GM19324 (cell line): ENCODE results near the gene RPP14.
"Not testable (repeated sequence)": the region's sequence is repeated elsewhere in the genome, so short reads cannot be mapped to it uniquely, and the experiment has no call there.

ENCODE experiments used
- ATAC-seq: cut with Tn5 transposase; IDR thresholded peaks from one replicate; pipeline ENCODE4 v1.9.1; 2021; ENCODE audit warnings: mild to moderate bottlenecking, moderate library complexity; ENCODE audit not compliant: unreplicated experiment, low FRiP score

The RPP14 gene

GRCh38 chr3:58329922-58330413, 23.9 kb downstream of the RPP14 start:
- ATAC-seq = no peak

DNA sequence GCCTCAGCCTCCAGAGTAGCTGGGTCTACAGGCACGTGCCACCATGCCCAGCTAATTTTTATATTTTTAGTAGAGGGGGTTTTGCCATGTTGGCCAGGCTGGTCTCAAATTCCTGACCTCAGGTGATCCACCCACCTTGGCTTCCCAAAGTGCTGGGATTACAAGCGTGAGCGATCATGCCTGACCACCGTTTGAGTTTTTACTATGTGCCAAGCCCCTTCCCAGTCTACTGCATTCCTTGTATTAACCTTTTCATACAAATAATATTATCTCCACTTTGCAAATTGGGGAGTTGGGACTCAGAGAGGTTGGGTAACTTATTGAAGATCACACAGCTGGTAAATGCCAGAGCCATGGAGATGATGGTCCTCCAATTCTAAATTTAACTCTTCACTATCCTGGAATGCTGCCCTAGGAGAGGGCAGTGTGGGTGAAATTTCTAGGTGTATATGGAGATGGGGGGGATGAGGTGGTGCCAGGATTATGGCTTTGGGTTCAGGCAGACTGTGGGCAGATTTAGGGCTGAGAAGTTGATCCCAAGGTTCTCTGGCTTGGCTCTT, 25.6 kb downstream of the RPP14 start:
- no peak for ATAC-seq

- ATAC-seq = peak; percentile 93
Measured at GRCh38 chr3:58332575-58333188, 26.6 kb downstream of the RPP14 start, which contains the start of gene PXK. TSS of gene PXK (plus strand) at chr3:58332892. CDS start at chr3:58332989, 97 bp downstream.

GRCh38 chr3:58333206-58334012, 27.4 kb downstream of the RPP14 start:
- ATAC-seq = peak; percentile 31

- no peak for ATAC-seq
Measured at GRCh38 chr3:58334013-58334321, 27.9 kb downstream of the RPP14 start.

DNA sequence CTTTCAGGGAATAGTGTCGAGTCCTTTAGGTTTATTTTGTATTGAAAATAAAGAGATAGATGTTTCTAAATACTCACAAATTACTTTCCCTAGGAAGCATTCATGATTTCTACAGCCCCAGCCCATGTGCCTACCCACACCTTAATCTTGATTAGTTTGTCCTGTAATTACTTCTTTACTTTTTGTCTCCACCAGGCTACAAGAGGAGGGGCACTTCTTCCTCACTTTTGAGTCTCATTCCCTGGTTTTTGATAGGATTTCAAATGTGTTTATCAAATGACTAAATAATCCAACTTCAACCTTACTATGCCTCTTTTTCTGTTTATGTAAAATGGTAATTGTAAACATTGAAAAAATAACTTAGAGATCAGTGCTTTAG, 28.4 kb downstream of the RPP14 start:
- no peak for ATAC-seq

DNA sequence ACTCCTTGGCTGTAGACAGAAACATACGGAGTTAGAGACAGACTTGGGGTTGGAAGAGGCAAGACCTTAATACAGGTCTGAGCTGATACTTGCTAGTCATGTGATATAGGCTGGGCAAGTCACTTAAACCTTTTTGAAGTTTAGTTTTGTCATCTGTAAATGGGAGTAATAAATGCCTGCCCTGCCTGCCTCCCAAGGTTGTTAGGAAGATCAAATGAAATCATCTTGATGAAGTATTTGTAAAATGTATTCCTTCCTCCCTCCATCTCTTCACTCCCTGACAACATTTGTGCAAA, 29.6 kb downstream of the RPP14 start:
- ATAC-seq = no peak

DNA sequence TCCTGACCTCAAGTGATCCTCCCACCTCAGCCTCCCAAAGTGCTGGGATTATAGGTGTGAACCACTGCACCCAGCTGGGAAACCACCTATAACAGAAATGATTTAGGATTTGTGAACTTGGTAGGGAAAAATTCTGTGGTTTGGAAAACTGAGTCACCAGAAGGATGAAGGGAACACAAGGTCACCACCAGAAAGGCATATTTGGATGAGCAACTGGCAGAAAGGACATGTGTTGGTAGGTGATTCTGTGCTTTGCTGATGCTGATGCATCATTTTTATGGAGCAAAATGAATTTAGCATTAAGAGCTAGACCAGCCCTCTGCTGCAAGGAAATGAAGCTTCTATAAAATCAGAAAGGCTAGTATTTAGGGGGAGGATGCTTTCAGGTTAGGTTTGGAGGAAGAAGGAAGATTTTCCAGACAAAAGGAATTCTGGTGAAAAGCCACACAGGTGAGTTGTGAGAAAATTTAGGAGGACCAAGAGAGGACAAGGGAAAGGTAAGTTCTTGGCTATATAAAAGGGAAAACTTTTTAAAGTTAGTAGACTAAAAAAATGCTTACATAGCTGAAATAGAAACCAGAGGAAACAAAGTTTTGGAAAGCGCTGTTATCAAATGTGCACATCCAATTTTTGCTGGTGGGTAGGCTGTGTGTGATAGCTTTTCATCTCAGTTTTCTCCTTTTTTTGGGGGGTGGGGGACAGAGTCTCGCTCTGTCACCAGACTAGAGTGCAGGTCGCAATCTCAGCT, 30.3 kb downstream of the RPP14 start:
- ATAC-seq = no peak

DNA sequence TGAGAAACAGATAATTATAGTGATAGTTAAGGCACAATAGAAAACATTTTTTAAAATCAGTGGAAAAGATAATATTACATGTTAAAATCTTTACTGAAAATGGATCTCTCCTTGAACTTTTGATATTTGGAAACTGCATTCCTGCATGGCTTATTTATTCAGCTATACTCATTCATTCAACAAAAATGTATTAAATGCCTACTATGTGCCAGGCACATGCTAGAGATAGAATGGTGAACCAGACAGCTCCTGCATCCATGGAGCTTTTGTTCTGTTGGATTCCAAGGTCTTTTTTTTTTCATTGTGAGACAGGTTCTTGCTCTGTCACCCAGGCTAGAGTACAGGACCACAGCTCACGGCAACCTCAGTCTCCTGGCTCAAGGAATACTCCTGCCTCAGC, 31.1 kb downstream of the RPP14 start:
- no peak for ATAC-seq

DNA sequence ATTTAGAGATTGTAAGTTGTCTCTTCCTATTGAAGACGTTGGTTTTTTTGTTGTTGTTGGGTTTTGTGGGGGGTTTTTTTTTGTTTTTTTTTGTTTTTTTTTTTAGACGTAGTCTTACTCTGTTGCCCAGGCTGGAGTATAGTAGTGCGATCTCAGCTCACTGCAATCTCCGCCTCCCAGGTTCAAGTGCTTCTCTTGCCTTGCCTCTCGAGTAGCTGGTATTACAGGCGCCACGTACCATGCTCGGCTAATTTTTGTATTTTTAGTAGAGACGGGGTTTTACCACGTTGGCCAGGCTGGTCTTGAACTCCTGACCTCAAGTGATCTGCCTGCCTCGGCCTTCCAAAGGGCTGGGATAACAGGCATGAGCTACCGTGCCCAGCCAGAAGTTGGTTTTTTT, 33.1 kb downstream of the RPP14 start:
- ATAC-seq = not testable (repeated sequence)

GRCh38 chr3:58340594-58341244, 34.7 kb downstream of the RPP14 start:
- ATAC-seq = no peak

GRCh38 chr3:58341376-58341775, 35.3 kb downstream of the RPP14 start:
- no peak for ATAC-seq

GRCh38 chr3:58342676-58343075, 36.6 kb downstream of the RPP14 start:
- ATAC-seq = no peak

GRCh38 chr3:58345457-58345856, 39.4 kb downstream of the RPP14 start:
- no peak for ATAC-seq

- no peak for ATAC-seq
Measured at GRCh38 chr3:58346368-58346767, 40.3 kb downstream of the RPP14 start.

GRCh38 chr3:58347984-58348383, 41.9 kb downstream of the RPP14 start:
- no peak for ATAC-seq

GRCh38 chr3:58349792-58350626, 44.0 kb downstream of the RPP14 start:
- peak; percentile 84 for ATAC-seq

DNA sequence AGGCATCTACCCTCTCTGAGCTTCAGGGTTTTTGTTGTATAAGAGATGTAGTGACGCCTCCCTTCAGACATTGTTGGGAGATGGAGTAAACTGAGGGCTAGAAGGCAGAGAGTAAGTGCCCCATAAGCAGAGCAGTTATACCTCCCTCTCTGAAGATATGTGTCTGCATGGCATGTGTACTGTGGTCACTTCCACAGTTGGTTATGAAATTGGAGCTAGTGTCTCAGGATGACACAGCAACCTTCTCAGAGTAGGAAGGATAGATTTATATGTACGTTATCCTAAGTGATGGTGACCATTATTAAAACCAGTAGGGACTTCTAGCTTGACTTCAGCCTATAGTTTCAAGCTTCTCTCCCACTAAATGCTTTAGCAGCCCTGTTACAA, 44.6 kb downstream of the RPP14 start:
- ATAC-seq = no peak

DNA sequence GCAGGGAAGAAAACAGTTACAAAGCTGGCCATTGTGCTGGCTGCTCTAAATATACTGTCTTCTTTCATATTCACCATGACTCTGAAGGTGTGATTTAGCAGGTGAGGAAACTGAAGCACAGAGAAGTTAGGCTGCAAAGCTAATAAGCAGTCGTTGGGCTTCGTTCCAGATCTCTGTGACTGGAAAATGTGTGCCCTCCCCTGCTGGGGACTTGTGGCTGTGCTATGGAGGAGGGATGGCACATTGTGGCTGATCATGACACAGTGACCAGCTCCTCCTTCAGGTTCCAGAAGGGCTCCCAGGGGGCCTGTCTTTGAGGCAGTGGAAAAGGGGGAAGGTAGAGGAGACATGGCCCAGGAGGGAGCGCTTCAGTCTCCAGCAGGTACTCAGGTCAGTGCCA, 45.9 kb downstream of the RPP14 start:
- no peak for ATAC-seq

DNA sequence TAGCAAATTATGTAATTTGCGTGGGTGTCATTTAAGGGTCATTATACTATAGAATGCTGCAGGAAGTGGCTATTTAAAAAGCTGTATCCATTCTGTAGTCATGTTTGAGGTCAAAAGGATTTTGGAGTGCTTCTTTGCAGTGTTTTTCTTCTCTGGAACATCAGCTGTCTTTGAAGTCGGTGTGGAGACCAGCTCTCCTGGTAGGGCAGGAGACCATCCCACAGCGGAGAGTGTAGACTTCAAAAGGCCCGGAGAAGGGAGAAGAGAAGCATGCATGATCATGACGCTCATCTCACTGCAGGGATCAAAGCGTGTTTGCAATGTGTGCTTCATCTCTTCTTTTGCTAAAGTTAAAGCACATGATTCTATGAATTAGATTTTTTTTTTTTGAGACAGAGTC, 46.6 kb downstream of the RPP14 start:
- no peak for ATAC-seq
